ENCODE data around the gene OXSR1. TPM values are rescaled to one million over a fixed set of nuclear protein-coding genes. Genes with fewer than 3 reads are reported as not detected.
A peak's percentile ranks its signal among the peaks of the same experiment; 100 is the strongest.

The OXSR1 gene
- polyA plus RNA-seq, 2 of the 4 experiments (the other 2 are of a cell fraction): 30.2 to 44.0 TPM

GRCh38 chr3:38167591-38167990 lies 2.3 kb downstream of the OXSR1 start:
- no peak overlapping the region for H3K4me3 ChIP-seq
- no peak overlapping the region for H3K27ac ChIP-seq
- peak overlapping the region; percentile 79; the same call in 2 of the 3 replicates for H3K4me2 ChIP-seq
- H3K9me3 ChIP-seq: no peaks in the 10 kb centered on the region
- TF ChIP-seq ATOH8 (CRISPR knock-in tag; IDR thresholded peaks at IDR 0.05; ENCODE audit: low read depth) (no peak), HEYL (CRISPR knock-in tag; IDR thresholded peaks at IDR 0.05) (no peak), POLR2AphosphoS2 (conservative IDR thresholded peaks at IDR 0.05; ENCODE audit: low read length) (no peak)
- no peak for FAIRE-seq
- ChIA-PET CTCF (interaction anchor here (1.7 kb wide), 1 partner anchor 26 kb away, joined by 6 read pairs; no protein-coding TSS in a partner anchor), POLR2A (interaction anchor here (1.2 kb wide), 1 partner anchor 31 kb away, joined by 3 read pairs; the partner anchor contains the start of gene ACAA1)
- peaks cover 35% of the 10 kb centered on the region for H3K4me1 ChIP-seq
- no peak for DNase-seq (ENCODE audit: low read depth in 1 of 2, low spot score in 1 of 2)
- ATAC-seq: no peak
- WGBS (ENCODE audit: missing lambda C conversion rate): 91% methylated on average over 4 of the region's 4 CpGs

GRCh38 chr3:38168151-38169026 lies 3.1 kb downstream of the OXSR1 start:
- DNase-seq (ENCODE audit: low read depth in 1 of 2, low spot score in 1 of 2): no peak
- ATAC-seq: no peak
- TF ChIP-seq RFX5 (IDR thresholded peaks at IDR 0.05) (no peak), RCOR1 (IDR thresholded peaks at IDR 0.05; ENCODE audit: low read depth, low read length) (no peak), NFE2L2 (conservative IDR thresholded peaks at IDR 0.05; ENCODE audit: low read length) (no peak), CEBPB (IDR thresholded peaks at IDR 0.05) (no peak)
- no peak overlapping the region for H3K27ac ChIP-seq
- ChIA-PET POLR2A (interaction anchor here (1.2 kb wide), 1 partner anchor 31 kb away, joined by 3 read pairs; the partner anchor contains the start of gene ACAA1), CTCF (no interaction called here)
- H3K4me3 ChIP-seq: no peak overlapping the region
- peak overlapping the region; percentile 9; the same call in 1 of the 3 replicates for H3K4me2 ChIP-seq
- H3K4me1 ChIP-seq: peaks cover 39% of the 10 kb centered on the region
- H3K9me3 ChIP-seq: no peaks in the 10 kb centered on the region
- FAIRE-seq: no peak
- 97% methylated on average over 4 of the region's 4 CpGs for WGBS (ENCODE audit: missing lambda C conversion rate)

- Histone ChIP-seq H3K9me3 (no peaks in the 10 kb centered on the region), H3K4me1 (peaks cover 44% of the 10 kb centered on the region), H3K4me2 (0 out of 3 replicates have a peak overlapping the region, but pooled peaks have one; percentile 9), H3K4me3 (no peak overlapping the region), H3K27ac (no peak overlapping the region)
- ATAC-seq (no peak), DNase-seq (ENCODE audit: low read depth in 1 of 2, low spot score in 1 of 2) (no peak), FAIRE-seq (no peak)
- 92% methylated on average over 1 of the region's 1 CpG for WGBS (ENCODE audit: missing lambda C conversion rate)
- TF ChIP-seq GATA3 (IDR thresholded peaks at IDR 0.05; ENCODE audit: borderline replicate concordance) (no peak), ZSCAN20 (CRISPR knock-in tag; IDR thresholded peaks at IDR 0.05) (no peak), CTCF (IDR thresholded peaks at IDR 0.05) (no peak), EP300 (IDR thresholded peaks at IDR 0.05) (no peak), ZC3H11A (IDR thresholded peaks at IDR 0.05) (no peak), SMC3 (IDR thresholded peaks at IDR 0.05) (no peak), MAX (IDR thresholded peaks at IDR 0.05) (no peak), NPAS2 (CRISPR knock-in tag; IDR thresholded peaks at IDR 0.05; ENCODE audit: borderline replicate concordance) (no peak), REST (IDR thresholded peaks at IDR 0.05) (no peak), ELK1 (IDR thresholded peaks at IDR 0.05; ENCODE audit: low read depth, low read length) (no peak), NR3C1 (IDR thresholded peaks at IDR 0.05) (no peak), E2F6 (IDR thresholded peaks at IDR 0.05; ENCODE audit: borderline replicate concordance, low read depth) (no peak), FOSL2 (IDR thresholded peaks at IDR 0.05) (no peak), FOSL2 (CRISPR knock-in tag; IDR thresholded peaks at IDR 0.05) (no peak), FOSB (CRISPR knock-in tag; IDR thresholded peaks at IDR 0.05) (no peak), HOXB5 (CRISPR knock-in tag; IDR thresholded peaks at IDR 0.05) (no peak), PHF8 (IDR thresholded peaks at IDR 0.05; ENCODE audit: borderline replicate concordance, low read depth) (no peak), BHLHE40 (IDR thresholded peaks at IDR 0.05; ENCODE audit: low read depth, low read length) (no peak), CBX2 (IDR thresholded peaks at IDR 0.05; ENCODE audit: borderline replicate concordance, low read depth) (no peak)
- ChIA-PET POLR2A (no interaction called here), CTCF (no interaction called here)
Observed at GRCh38 chr3:38169027-38169317, 3.6 kb downstream of the OXSR1 start.
